NCI-H2107 (cell line): ENCODE data around the gene TRIM75.
"Not testable (repeated sequence)": the region's sequence is repeated elsewhere in the genome, so short reads cannot be mapped to it uniquely, and the experiment has no call there.

Experiments used
- DNase-seq: peaks from one replicate; lab custom pipeline; 2025; lab: John Stamatoyannopoulos, UW

TRIM75 gene

GRCh38 chr4:165077034-165077578, 23.4 kb downstream of the TRIM75 start:
- DNase-seq: no peak

DNA sequence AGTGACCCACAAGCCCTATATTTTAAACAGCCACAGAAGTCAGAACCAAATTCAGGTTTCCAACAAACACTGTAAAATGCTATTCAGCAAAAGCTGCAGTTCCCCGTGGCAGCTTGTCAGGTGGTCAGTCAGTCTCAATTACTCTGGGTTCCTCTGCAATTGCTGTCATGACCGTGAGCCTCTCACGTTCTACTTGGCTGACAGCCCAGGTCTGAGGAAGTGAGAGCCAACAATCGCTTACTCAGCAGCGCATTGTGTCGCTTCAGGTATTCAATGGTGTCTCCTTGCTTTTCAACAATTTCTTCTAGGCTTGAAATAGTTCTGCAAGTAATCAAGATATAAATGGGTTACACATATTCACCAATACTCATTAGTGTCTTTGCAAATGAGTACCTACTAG, 25.8 kb downstream of the TRIM75 start:
- DNase-seq: peak; percentile 5

- not testable (repeated sequence) for DNase-seq
Observed at GRCh38 chr4:165084787-165085186, 31.1 kb downstream of the TRIM75 start.

GRCh38 chr4:165085946-165086345, 32.3 kb downstream of the TRIM75 start:
- DNase-seq: no peak

GRCh38 chr4:165088366-165088765, 34.7 kb downstream of the TRIM75 start:
- no peak for DNase-seq

- not testable (repeated sequence) for DNase-seq
Observed at GRCh38 chr4:165092187-165092586, 38.5 kb downstream of the TRIM75 start.

DNA sequence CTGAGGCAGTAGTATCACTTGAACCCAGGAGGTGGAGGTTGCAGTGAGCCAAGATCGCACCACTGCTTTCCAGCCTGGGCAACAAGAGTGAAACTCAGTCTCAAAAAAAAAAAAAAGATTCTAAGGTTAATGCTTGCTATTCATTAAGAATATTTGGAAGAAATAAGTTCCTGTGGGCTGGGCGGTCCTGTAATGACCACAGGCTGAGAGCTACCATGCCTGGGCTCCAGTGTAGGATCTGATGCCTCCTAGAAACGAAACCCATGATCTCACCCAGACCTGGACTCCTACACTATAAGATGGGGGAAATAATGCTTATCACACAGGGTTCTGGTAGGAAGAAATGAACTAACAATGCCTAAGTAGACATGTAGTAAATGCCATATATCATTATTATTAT, 41.2 kb downstream of the TRIM75 start:
- DNase-seq: no peak

GRCh38 chr4:165095291-165095690, 41.6 kb downstream of the TRIM75 start:
- DNase-seq: no peak

- no peak for DNase-seq
Observed at GRCh38 chr4:165096776-165097175, 43.1 kb downstream of the TRIM75 start.

DNA sequence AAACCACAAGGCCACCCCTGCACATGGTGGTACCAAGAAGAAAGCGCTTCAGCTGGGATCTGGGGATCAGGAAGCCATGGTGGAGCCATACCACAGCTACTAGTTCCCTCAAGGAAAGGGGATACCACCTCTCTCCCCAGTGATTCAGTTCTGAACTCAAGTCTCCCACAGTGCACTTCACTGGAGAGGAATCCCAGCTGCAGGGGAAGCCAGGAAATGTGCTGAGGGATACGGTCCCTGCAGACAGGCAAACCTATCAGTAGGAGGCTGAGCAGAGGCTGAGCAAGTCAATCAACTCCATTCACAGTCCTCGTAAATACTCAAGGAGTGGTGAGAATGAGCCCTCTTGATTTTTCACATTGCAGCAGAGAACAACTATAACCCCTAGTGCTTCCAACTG, 48.0 kb downstream of the TRIM75 start:
- DNase-seq: no peak

DNA sequence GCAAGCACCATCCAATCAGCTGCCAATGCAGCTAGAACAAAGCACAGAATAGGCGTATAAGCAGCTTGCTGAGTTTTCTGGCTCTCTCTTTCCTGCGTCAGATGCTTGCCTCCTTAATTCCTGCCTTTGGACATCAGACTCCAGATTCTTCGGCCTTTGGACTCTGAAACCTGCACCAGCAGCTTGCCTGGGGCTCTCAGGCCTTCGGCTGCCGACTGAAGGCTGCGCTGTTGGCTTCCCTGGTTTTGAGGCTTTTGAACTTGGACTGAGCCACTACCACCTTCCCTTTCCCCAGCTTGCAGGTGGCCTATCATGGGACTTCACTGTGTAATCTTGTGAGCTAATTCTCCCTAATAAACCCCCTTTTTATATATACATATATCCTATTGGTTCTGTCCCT, 52.9 kb downstream of the TRIM75 start:
- no peak for DNase-seq
